Psoas muscle (tissue), 8 donors: ENCODE data around the gene ATRAID. TPM values are rescaled to one million over a fixed set of nuclear protein-coding genes. Genes with fewer than 3 reads are reported as not detected.
A peak's percentile ranks its signal among the peaks of the same experiment; 100 is the strongest.

Experiments used
- ATAC-seq, 4 donors: fragments of 200-7000 bp; cut with Tn5 transposase; one replicate each; pipeline ENCODE4 v1.9.1; 2020; ENCODE audit warnings: moderate library complexity in 3 of 4, mild to moderate bottlenecking in 2 of 4
- DNase-seq, 2 donors: peaks; one replicate each; pipeline ENCODE4 v3.0.0-alpha.2; 2020
- H3K27ac ChIP-seq: fragments of 200-600 bp; one replicate; pipeline ENCODE4 v1.8.0; 2022
- H3K27me3 ChIP-seq, 3 donors: fragments of 200-600 bp in 1 of 3; one replicate each; pipeline versions ENCODE4 v1.6.1 to v1.8.0; 2013 to 2022; ENCODE audit warnings: low read length in 2 of 3, mild to moderate bottlenecking in 2 of 3, moderate library complexity in 1 of 3; ENCODE audit not compliant: insufficient read depth in 3 of 3
- H3K36me3 ChIP-seq, 2 donors: fragments of 200-600 bp in 1 of 2; one replicate each; pipeline versions ENCODE4 v1.6.1 to v1.8.0; 2013 to 2022; ENCODE audit warnings: low read depth in 1 of 2, mild to moderate bottlenecking in 1 of 2, moderate library complexity in 1 of 2; ENCODE audit not compliant: insufficient read depth in 1 of 2
- H3K4me1 ChIP-seq: fragments of 200-600 bp; one replicate; pipeline ENCODE4 v1.8.0; 2022
- H3K4me3 ChIP-seq: fragments of 200-600 bp; one replicate; pipeline ENCODE4 v1.8.0; 2022; ENCODE audit warnings: mild to moderate bottlenecking
- H3K9me3 ChIP-seq: fragments of 200-600 bp; one replicate; pipeline ENCODE4 v1.8.0; 2022
- CTCF ChIP-seq: fragments of 200-600 bp; IDR thresholded peaks from one replicate; pipeline ENCODE4 v1.8.0; 2022; ENCODE audit warnings: antibody characterized with exemption
- WGBS, 3 donors: extraction: QIAGEN DNeasy Blood & Tissue Kit; methylation state at CpG; one replicate each; pipeline versions ENCODE4 v1.1.6 to v1.1.7; 2013; 5-methylcytosine and 5-hydroxymethylcytosine counted together
- intact Hi-C, 2 donors: fragments of 100-400 bp; cut with DNase I; formaldehyde crosslinking; loops; one replicate each; pipeline versions ENCODE4 v1.11.0 to v1.14.2; 2022
- polyA plus RNA-seq, 3 donors: library from polyadenylated mRNA; stranded (reverse); fragments of 200-250 nt; gene quantifications; one replicate each; pipeline ENCODE4 v1.2.3, GENCODE V29; 2013
- total RNA-seq, 4 donors: library from RNA; stranded (reverse); fragmentation: NEBNext Ultra II Directional in 2 of 4; extraction: Animal tissue kit (Norgen Biotek cat#: 25700) in 2 of 4; gene quantifications; one replicate each; pipeline versions ENCODE4 v1.2.1 to v1.2.4, GENCODE V29; 2021 to 2023
- donor health status: healthy with polysubstance abuse.
- donor health status: DM: no; HTN: no; CAD: no; lungs with moderate emphysema.
- donor health status: Bipolar disorder and iron deficiency.
- donor health status: healthy.
- donor health status: DM: yes; HTN: yes; CAD: no.
- donor health status: DM: no; HTN: no; CAD: no.
- donor health status: DM: no; HTN: no; CAD: no.
- donor health status: DM: yes; HTN: yes; CAD: no.

The ATRAID gene
- total and polyA plus RNA-seq, 7 donors = 87.1 to 188 (median 101) TPM

GRCh38 chr2:27217173-27218121, 5.6 kb downstream of the ATRAID start, which contains the start of gene CAD:
CAD (plus strand) TSS chr2:27217369; CDS start chr2:27217552, 183 bp downstream.
- H3K4me3 ChIP-seq = peak within 1 kb of the TSS; percentile 80
- no peaks in the 10 kb centered on the region for H3K27me3 ChIP-seq
- peak within 1 kb of the TSS; percentile 77 for H3K27ac ChIP-seq
- H3K36me3 ChIP-seq = peaks cover 8 to 84% of the 10 kb centered on the region in 2 donors
- 4 to 11% (median 8%) methylated on average over 61 to 72 of the region's 72 CpGs for WGBS, 3 donors
- no peaks in the 10 kb centered on the region for H3K9me3 ChIP-seq
- DNase-seq = peak; percentile 88 to 90
- peak; percentile 82 to 91 (median 88) for ATAC-seq
- TF ChIP-seq CTCF = peak; percentile 11
- intact Hi-C loops = loop anchor here in 1 of 2 donors (5.0 kb wide), 1 partner anchor 60 kb away; the partner anchor contains the start of gene DNAJC5G
- H3K4me1 ChIP-seq = peaks cover 22% of the 10 kb centered on the region

DNA sequence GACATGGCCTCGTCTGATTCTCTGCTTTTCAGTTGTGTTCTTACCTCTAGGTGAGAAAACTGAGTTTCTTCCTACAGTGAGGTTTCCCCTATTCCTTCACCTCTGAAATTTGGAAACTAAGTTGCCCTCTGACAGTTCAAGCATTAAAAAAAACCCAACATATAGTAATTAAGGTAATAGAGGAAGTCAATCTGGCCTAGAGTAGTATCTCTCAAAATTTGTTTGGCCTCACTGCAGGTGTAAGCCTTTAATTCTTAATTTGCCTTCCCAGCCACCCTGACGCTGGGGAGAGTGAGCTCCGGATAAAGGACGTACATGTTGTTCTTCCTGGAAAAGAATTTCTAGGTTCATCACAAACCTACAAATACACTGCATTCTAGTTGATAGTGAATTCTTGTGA, 6.8 kb downstream of the ATRAID start:
- H3K36me3 ChIP-seq = peaks cover 9 to 91% of the 10 kb centered on the region in 2 donors

DNA sequence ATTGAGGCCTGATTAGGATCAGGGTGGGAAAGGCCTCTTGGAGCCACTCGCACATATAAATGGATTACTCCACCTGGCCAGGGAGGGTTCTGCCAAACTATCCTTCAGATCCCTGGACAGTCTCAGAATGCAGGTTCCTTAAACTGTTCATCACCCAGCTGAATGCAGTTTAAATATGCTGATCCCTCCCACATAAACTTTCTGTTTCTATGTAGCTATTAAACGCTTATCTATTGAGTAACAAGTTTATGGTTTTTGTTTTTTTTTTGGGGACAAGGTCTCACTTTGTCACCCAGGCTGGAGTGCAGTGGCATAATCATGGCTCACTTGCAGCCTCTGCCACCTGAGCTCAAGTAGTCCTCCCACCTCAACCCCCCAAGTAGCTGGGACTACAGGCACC, 7.2 kb downstream of the ATRAID start:
- intact Hi-C loops = loop anchor here in 1 of 2 donors (5.0 kb wide), 1 partner anchor 58 kb away; the partner anchor contains the start of gene DNAJC5G
- no peak for DNase-seq
- no peaks in the 10 kb centered on the region for H3K27me3 ChIP-seq
- H3K4me3 ChIP-seq = no peak overlapping the region
- no peak for ATAC-seq
- WGBS, 3 donors = 87 to 95% (median 92%) methylated on average over 2 of the region's 2 CpGs
- peaks cover 14 to 91% of the 10 kb centered on the region in 2 donors for H3K36me3 ChIP-seq
- no peak overlapping the region for H3K27ac ChIP-seq
- TF ChIP-seq CTCF = no peak
- H3K4me1 ChIP-seq = peaks cover 10% of the 10 kb centered on the region
- H3K9me3 ChIP-seq = no peaks in the 10 kb centered on the region

More for the DNA sequence above, 6.8 kb downstream of the ATRAID start:
- TF ChIP-seq CTCF = no peak
- Histone ChIP-seq H3K4me1 (peaks cover 14% of the 10 kb centered on the region), H3K4me3 (no peak overlapping the region), H3K27me3 (no peaks in the 10 kb centered on the region), H3K9me3 (no peaks in the 10 kb centered on the region), H3K27ac (no peak overlapping the region)
- intact Hi-C loops = loop anchor here in 1 of 2 donors (5.0 kb wide), 1 partner anchor 59 kb away; the partner anchor contains the start of gene DNAJC5G
- no peak for DNase-seq
- no peak for ATAC-seq
- 83 to 95% (median 85%) methylated on average over 4 of the region's 4 CpGs for WGBS, 3 donors

DNA sequence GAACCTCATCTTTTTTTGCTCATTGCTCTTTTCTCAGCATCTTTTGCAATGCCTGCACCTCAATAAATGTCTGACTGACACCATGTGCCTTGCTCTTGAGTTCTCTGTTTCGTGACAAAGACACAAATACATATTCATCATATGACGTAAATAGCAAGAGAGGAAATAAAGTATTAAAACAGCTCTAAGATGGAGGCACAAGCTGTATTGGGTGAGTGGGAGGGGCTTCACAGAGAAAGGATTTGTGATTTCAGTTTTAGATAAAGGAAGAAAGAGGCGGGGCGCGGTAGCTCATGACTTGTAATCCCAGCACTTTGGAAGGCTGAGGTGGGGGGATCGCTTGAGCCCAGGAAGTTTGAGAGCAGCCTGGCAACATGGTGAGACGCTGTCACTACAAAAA, 8.2 kb downstream of the ATRAID start:
- peaks cover 9% of the 10 kb centered on the region for H3K4me1 ChIP-seq
- no peak overlapping the region for H3K27ac ChIP-seq
- H3K27me3 ChIP-seq = no peaks in the 10 kb centered on the region
- no peak for TF ChIP-seq CTCF
- WGBS, 3 donors = 96 to 98% (median 97%) methylated on average over 7 of the region's 7 CpGs
- no peak for ATAC-seq
- intact Hi-C loops = no loop called here
- H3K9me3 ChIP-seq = no peaks in the 10 kb centered on the region
- DNase-seq = no peak
- no peak overlapping the region for H3K4me3 ChIP-seq
- H3K36me3 ChIP-seq = peaks cover 20 to 91% of the 10 kb centered on the region in 2 donors
